Uterus (tissue), 4 donors: ENCODE results near the gene JAML. TPM values are rescaled to one million over a fixed set of nuclear protein-coding genes. Genes with fewer than 3 reads are reported as not detected.
"Not testable (repeated sequence)": the region's sequence is repeated elsewhere in the genome, so short reads cannot be mapped to it uniquely, and the experiment has no call there.

Experiments used
- DNase-seq, 2 donors: peaks; one replicate each; pipeline ENCODE4 v3.0.0-alpha.2; 2019 to 2020
- H3K27ac ChIP-seq, 2 donors: fragments of 200-600 bp; sonication (generic); 1 replicate in 1 of 2; 2 replicates in 1 of 2; pipeline ENCODE4 v1.5.1; 2016 to 2018
- H3K27me3 ChIP-seq, 2 donors: fragments of 200-600 bp; sonication (generic); one replicate each; pipeline ENCODE4 v1.5.1; 2018 to 2019; ENCODE audit warnings: control low read depth in 1 of 2
- H3K36me3 ChIP-seq, 2 donors: fragments of 200-600 bp; sonication (generic); one replicate each; pipeline ENCODE4 v1.5.1; 2019; ENCODE audit warnings: control low read depth in 1 of 2
- H3K4me1 ChIP-seq, 2 donors: fragments of 200-600 bp; sonication (generic); one replicate each; pipeline ENCODE4 v1.5.1; 2018 to 2019; ENCODE audit warnings: control low read depth in 1 of 2
- H3K4me3 ChIP-seq, 2 donors: fragments of 200-600 bp; sonication (generic); 1 replicate in 1 of 2; 2 replicates in 1 of 2; pipeline ENCODE4 v1.5.1; 2018 to 2019; ENCODE audit warnings: mild to moderate bottlenecking in 1 of 2
- H3K9me3 ChIP-seq, 2 donors: fragments of 200-600 bp; sonication (generic); one replicate each; pipeline ENCODE4 v1.5.1; 2019; ENCODE audit warnings: control low read depth in 1 of 2
- POLR2A ChIP-seq, 2 donors: fragments of 450-650 bp; IDR thresholded peaks; one replicate each; pipeline ENCODE4 v1.6.1; 2016; ENCODE audit warnings: antibody characterized with exemption in 2 of 2, mild to moderate bottlenecking in 1 of 2, moderate library complexity in 1 of 2
- intact Hi-C: fragments of 100-400 bp; cut with DNase I; formaldehyde crosslinking; loops from one replicate; pipeline ENCODE4 v1.15.1; 2023; ENCODE audit warnings: low total_unique reads
- total RNA-seq, 4 donors: library from RNA; depleted of rRNA in 3 of 4; stranded (reverse); fragments of >200 nt in 3 of 4; gene quantifications; one replicate each; pipeline versions ENCODE4 v1.1.0 to v1.2.4, GENCODE V29; 2014 to 2023
- TF ChIP-seq, protein P1 (sequence below), 4 experiments: fragments of 200-600 bp in 2 of 4; fragments of 450-650 bp in 2 of 4; sonication (generic) in 2 of 4; IDR thresholded peaks; one replicate each; pipeline ENCODE4 v1.5.1; 2016 to 2019; ENCODE audit warnings: antibody characterized with exemption in 4 of 4, mild to moderate bottlenecking in 2 of 4, moderate library complexity in 1 of 4
- donor health status: DM: yes; HTN: yes; CAD: no.

The JAML gene
- total RNA-seq, 4 donors from 2014 or later = 1.2 to 9.1 (median 5.6) TPM

DNA sequence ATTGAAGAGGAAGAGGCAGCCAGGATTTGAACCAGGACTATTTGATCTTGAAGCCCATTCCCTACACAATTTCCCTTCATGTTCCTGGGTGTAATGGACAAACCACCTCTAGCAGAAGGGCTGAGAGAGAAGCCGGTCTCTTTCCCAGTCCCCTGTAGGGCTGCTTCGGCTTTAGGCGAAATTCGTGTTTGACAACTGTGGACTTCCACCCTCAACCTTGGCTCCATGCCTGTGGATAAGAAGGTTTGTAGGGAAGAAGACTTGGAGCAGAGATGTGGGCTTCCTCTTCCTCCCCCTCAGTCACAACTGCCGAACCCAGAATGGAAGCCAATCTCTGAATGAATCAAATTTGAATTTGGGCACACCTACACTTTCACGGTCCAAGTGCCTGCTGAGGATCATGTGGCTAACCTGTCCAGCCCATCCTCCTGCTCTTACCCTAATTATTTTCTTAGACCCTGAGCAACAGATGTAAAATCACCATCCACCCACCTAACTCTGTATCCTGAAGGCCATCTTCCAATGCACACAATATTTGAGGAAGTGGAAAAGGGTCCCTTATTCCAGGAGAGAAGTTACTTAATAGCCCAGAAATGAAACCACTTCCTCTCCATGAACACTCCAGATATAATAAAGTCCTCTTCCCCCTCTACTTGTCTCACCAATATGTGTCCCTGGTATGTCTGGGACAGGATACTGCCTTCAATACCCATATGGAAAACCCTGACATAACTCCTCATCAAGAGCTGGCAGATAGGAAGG is 38.3 kb downstream of the JAML start:
- TF ChIP-seq, protein P1, sequence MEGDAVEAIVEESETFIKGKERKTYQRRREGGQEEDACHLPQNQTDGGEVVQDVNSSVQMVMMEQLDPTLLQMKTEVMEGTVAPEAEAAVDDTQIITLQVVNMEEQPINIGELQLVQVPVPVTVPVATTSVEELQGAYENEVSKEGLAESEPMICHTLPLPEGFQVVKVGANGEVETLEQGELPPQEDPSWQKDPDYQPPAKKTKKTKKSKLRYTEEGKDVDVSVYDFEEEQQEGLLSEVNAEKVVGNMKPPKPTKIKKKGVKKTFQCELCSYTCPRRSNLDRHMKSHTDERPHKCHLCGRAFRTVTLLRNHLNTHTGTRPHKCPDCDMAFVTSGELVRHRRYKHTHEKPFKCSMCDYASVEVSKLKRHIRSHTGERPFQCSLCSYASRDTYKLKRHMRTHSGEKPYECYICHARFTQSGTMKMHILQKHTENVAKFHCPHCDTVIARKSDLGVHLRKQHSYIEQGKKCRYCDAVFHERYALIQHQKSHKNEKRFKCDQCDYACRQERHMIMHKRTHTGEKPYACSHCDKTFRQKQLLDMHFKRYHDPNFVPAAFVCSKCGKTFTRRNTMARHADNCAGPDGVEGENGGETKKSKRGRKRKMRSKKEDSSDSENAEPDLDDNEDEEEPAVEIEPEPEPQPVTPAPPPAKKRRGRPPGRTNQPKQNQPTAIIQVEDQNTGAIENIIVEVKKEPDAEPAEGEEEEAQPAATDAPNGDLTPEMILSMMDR (IDR thresholded peaks at IDR 0.05) = no peak
- TF ChIP-seq POLR2A (IDR thresholded peaks at IDR 0.05) = no peak
- H3K27me3 ChIP-seq = no peaks in the 10 kb centered on the region
- no peaks in the 10 kb centered on the region for H3K9me3 ChIP-seq
- no peaks in the 10 kb centered on the region for H3K36me3 ChIP-seq
- no peak overlapping the region for H3K27ac ChIP-seq
- H3K4me1 ChIP-seq = no peaks in the 10 kb centered on the region
- intact Hi-C loops = no loop called here
- no peak overlapping the region for H3K4me3 ChIP-seq
- DNase-seq = no peak

DNA sequence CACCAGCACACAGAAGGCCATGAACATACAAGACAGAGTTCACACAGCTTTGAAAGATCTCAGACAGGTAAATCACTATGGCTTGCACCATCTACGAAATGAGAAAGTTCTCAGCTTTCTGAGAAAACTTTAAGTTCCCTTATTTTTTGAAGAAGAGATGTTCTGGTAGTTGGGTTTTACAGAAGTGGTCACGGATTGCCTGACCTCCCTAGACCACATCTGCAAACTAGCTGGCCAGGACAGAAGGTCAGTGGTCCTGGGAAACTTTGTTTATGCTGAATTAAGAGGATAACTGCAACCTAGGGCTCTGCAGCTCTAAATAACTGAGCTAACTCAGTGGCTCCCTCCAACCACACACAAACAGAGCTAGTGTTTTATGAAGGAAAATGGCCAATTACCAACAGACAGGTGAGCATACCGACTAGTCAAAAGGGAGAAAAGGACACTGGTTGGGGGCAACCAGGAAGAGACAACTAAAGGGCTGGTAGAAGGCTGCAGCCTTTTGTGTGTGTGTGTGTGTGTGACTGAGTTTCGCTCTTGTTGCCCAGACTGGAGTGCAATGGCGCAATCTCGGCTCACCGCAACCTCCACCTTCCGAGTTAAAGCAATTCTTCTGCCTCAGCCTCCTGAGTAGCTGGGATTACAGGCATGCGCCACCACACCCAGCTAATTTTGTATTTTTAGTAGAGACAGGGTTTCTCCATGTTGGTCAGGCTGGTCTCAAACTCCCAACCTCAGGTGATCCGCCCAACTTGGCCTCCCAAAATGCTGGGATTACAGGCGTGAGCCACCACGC is 39.8 kb downstream of the JAML start:
- TF ChIP-seq, protein P1 (IDR thresholded peaks at IDR 0.05) = no peak
- no peak for TF ChIP-seq POLR2A (IDR thresholded peaks at IDR 0.05)
- intact Hi-C loops = no loop called here

GRCh38 chr11:118183691-118184090 is 41.1 kb downstream of the JAML start:
- H3K36me3 ChIP-seq, H3K27me3 ChIP-seq, H3K9me3 ChIP-seq, DNase-seq, H3K27ac ChIP-seq, intact Hi-C loops, H3K4me3 ChIP-seq, H3K4me1 ChIP-seq: not testable (repeated sequence)

More for the DNA sequence above, 39.8 kb downstream of the JAML start:
- H3K27me3 ChIP-seq = no peaks in the 10 kb centered on the region
- no peak overlapping the region for H3K27ac ChIP-seq
- H3K4me3 ChIP-seq = no peak overlapping the region
- H3K36me3 ChIP-seq = no peaks in the 10 kb centered on the region
- no peaks in the 10 kb centered on the region for H3K4me1 ChIP-seq
- H3K9me3 ChIP-seq = no peaks in the 10 kb centered on the region
- no peak for DNase-seq

GRCh38 chr11:118180300-118180703 is 44.5 kb downstream of the JAML start:
- DNase-seq = peak; percentile 64 to 70
- H3K36me3 ChIP-seq = no peaks in the 10 kb centered on the region
- intact Hi-C loops = no loop called here
- TF ChIP-seq, protein P1 (IDR thresholded peaks at IDR 0.05) = no peak
- no peak for TF ChIP-seq POLR2A (IDR thresholded peaks at IDR 0.05)
- no peak overlapping the region for H3K4me3 ChIP-seq
- H3K27ac ChIP-seq = no peak overlapping the region
- H3K4me1 ChIP-seq = no peaks in the 10 kb centered on the region
- H3K27me3 ChIP-seq = no peaks in the 10 kb centered on the region
- H3K9me3 ChIP-seq = no peaks in the 10 kb centered on the region

DNA sequence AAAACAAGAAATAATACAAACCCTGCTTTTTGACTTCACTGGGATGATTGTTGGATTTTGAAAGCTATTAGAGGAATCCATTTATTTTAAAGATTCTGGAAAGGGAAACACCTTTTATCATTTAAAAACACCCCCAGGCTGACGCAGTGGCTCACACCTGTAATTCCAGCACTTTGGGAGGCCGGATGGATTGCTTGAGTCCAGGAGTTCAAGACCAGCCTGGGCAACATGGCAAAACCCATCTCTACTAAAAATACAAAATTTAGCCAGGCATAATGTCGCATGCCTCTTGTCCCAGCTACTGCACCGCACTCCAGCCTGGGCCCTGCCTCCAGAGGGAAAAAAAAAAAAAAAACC is 48.1 kb downstream of the JAML start:
- Histone ChIP-seq H3K4me3 (no peak overlapping the region), H3K27ac (no peak overlapping the region), H3K4me1 (no peaks in the 10 kb centered on the region), H3K27me3 (no peaks in the 10 kb centered on the region), H3K9me3 (no peaks in the 10 kb centered on the region), H3K36me3 (no peaks in the 10 kb centered on the region)
- TF ChIP-seq, protein P1 (IDR thresholded peaks at IDR 0.05) = no peak
- no peak for TF ChIP-seq POLR2A (IDR thresholded peaks at IDR 0.05)
- intact Hi-C loops = no loop called here
- no peak for DNase-seq
